ENCODE data around the gene ZNF440. TPM values are rescaled to one million over a fixed set of nuclear protein-coding genes. Genes with fewer than 3 reads are reported as not detected.
"Not testable (repeated sequence)": the region's sequence is repeated elsewhere in the genome, so short reads cannot be mapped to it uniquely, and the experiment has no call there.

Gene ZNF440
- total RNA-seq, 1 donor from 2014 or later, result 25.8 TPM

GRCh38 chr19:11832253-11832912 is 18.3 kb downstream of the ZNF440 start:
- TF ChIP-seq CTCF (IDR thresholded peaks at IDR 0.05), result no peak
- TF ChIP-seq EZH2phosphoT487 (IDR thresholded peaks at IDR 0.05), result no peak
- no peak for TF ChIP-seq EZH2 (IDR thresholded peaks at IDR 0.05)
- Histone ChIP-seq H3K4me2 (no peak overlapping the region), H3F3A (ENCODE audit: low read depth) (peaks cover 8% of the 10 kb centered on the region), H3K9me3 (ENCODE audit: low read depth) (peaks cover 41% of the 10 kb centered on the region), H3K79me2 (ENCODE audit: low read depth) (no peaks in the 10 kb centered on the region), H3K36me3 (peaks cover 38% of the 10 kb centered on the region), H3K27me3 (no peaks in the 10 kb centered on the region), H3K9ac (no peak overlapping the region), H3K27ac (no peak overlapping the region), H3K4me3 (no peak overlapping the region), H3K4me1 (no peaks in the 10 kb centered on the region), H2AFZ (replicated peaks) (no peak overlapping the region), H4K20me1 (ENCODE audit: low read depth) (no peaks in the 10 kb centered on the region)
- H3K4me1 Mint-ChIP-seq, result no peaks in the 10 kb centered on the region
- H3K27me3 Mint-ChIP-seq (ENCODE audit: insufficient read depth, low read depth), result peaks cover 2% of the 10 kb centered on the region
- peaks cover 90% of the 10 kb centered on the region for H3K9me3 Mint-ChIP-seq
- H3K4me3 Mint-ChIP-seq, result no peak overlapping the region
- H3K36me3 Mint-ChIP-seq, result peaks cover 81% of the 10 kb centered on the region
- H3K27ac Mint-ChIP-seq, result no peak overlapping the region
- DNase-seq (ENCODE audit: low spot score), result no peak

DNA sequence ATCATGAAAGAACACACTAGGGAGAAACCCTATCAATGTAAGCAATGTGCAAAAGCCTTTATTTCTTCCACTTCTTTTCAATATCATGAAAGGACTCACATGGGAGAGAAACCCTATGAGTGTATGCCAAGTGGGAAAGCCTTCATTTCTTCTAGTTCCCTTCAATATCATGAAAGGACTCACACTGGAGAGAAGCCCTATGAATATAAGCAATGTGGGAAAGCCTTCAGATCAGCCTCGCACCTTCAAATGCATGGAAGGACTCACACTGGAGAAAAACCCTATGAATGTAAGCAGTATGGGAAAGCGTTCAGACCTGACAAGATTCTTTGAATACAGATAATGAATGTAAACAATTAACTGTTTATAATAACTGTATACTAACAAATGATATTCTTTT is 19.5 kb downstream of the ZNF440 start:
- peaks cover 8% of the 10 kb centered on the region for H3F3A ChIP-seq (ENCODE audit: low read depth)
- H3K4me1 ChIP-seq, result no peaks in the 10 kb centered on the region
- H3K27ac ChIP-seq, result no peak overlapping the region
- H3K36me3 ChIP-seq, result peaks cover 38% of the 10 kb centered on the region
- H3K4me2 ChIP-seq, result no peak overlapping the region
- peaks cover 44% of the 10 kb centered on the region for H3K9me3 ChIP-seq (ENCODE audit: low read depth)
- Mint-ChIP-seq H3K27ac (no peak overlapping the region), H3K9me3 (peaks cover 80% of the 10 kb centered on the region), H3K4me3 (no peak overlapping the region), H3K27me3 (ENCODE audit: insufficient read depth, low read depth) (peaks cover 2% of the 10 kb centered on the region), H3K4me1 (no peaks in the 10 kb centered on the region), H3K36me3 (peaks cover 69% of the 10 kb centered on the region)
- H3K4me3 ChIP-seq, result no peak overlapping the region
- H4K20me1 ChIP-seq (ENCODE audit: low read depth), result no peaks in the 10 kb centered on the region
- TF ChIP-seq CTCF (IDR thresholded peaks at IDR 0.05) (no peak), EZH2 (IDR thresholded peaks at IDR 0.05) (no peak), EZH2phosphoT487 (IDR thresholded peaks at IDR 0.05) (no peak)
- H3K9ac ChIP-seq, result no peak overlapping the region
- DNase-seq (ENCODE audit: low spot score), result no peak
- no peaks in the 10 kb centered on the region for H3K27me3 ChIP-seq
- H3K79me2 ChIP-seq (ENCODE audit: low read depth), result no peaks in the 10 kb centered on the region
- H2AFZ ChIP-seq (replicated peaks), result no peak overlapping the region

- H3K27ac Mint-ChIP-seq; H3K4me3 ChIP-seq; DNase-seq (ENCODE audit: low spot score); H3K4me1 Mint-ChIP-seq; H3K4me1 ChIP-seq; H4K20me1 ChIP-seq (ENCODE audit: low read depth); H3K27me3 ChIP-seq; H3K9ac ChIP-seq; H3K4me2 ChIP-seq; H2AFZ ChIP-seq (replicated peaks); H3K27ac ChIP-seq; H3F3A ChIP-seq (ENCODE audit: low read depth); H3K4me3 Mint-ChIP-seq; H3K79me2 ChIP-seq (ENCODE audit: low read depth); H3K27me3 Mint-ChIP-seq (ENCODE audit: insufficient read depth, low read depth): not testable (repeated sequence)
- H3K36me3 ChIP-seq, result peaks cover 38% of the 10 kb centered on the region
- peaks cover 50% of the 10 kb centered on the region for H3K36me3 Mint-ChIP-seq
- H3K9me3 Mint-ChIP-seq, result peaks cover 68% of the 10 kb centered on the region
- peaks cover 44% of the 10 kb centered on the region for H3K9me3 ChIP-seq (ENCODE audit: low read depth)
Measured at GRCh38 chr19:11835626-11836066, 21.6 kb downstream of the ZNF440 start.

DNA sequence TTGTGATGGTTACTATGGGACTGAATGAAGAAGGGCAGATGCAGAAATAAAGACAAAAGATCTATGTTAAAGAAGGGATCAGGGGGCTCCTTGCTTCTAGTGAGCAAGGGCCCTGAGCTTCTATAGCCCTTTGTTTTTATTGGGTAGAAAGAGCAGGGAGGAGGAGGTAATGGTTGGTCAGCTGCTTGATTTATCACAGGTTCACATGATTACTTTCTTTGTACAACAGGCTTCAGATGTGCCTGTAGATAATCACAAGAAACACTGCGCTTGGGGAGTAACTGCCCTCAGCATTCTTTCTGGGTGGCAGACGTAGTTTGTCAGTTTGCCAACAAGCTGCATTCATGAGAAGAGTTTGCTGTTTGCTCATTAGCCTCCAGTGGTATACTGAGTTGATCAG is 29.6 kb downstream of the ZNF440 start:
- no peak for DNase-seq (ENCODE audit: low spot score)
- no peaks in the 10 kb centered on the region for H3K79me2 ChIP-seq (ENCODE audit: low read depth)
- H4K20me1 ChIP-seq (ENCODE audit: low read depth), result no peaks in the 10 kb centered on the region
- Mint-ChIP-seq H3K9me3 (peaks cover 36% of the 10 kb centered on the region), H3K4me1 (no peaks in the 10 kb centered on the region), H3K27ac (no peak overlapping the region), H3K27me3 (ENCODE audit: insufficient read depth, low read depth) (peaks cover 2% of the 10 kb centered on the region), H3K4me3 (no peak overlapping the region), H3K36me3 (peaks cover 4% of the 10 kb centered on the region)
- H3K4me2 ChIP-seq, result no peak overlapping the region
- no peak overlapping the region for H3K9ac ChIP-seq
- no peaks in the 10 kb centered on the region for H3F3A ChIP-seq (ENCODE audit: low read depth)
- H3K9me3 ChIP-seq (ENCODE audit: low read depth), result no peaks in the 10 kb centered on the region
- TF ChIP-seq EZH2 (IDR thresholded peaks at IDR 0.05) (no peak), CTCF (IDR thresholded peaks at IDR 0.05) (no peak), EZH2phosphoT487 (IDR thresholded peaks at IDR 0.05) (no peak)
- no peak overlapping the region for H3K4me3 ChIP-seq
- H3K4me1 ChIP-seq, result no peaks in the 10 kb centered on the region
- no peak overlapping the region for H3K27ac ChIP-seq
- H3K36me3 ChIP-seq, result no peaks in the 10 kb centered on the region
- no peaks in the 10 kb centered on the region for H3K27me3 ChIP-seq
- no peak overlapping the region for H2AFZ ChIP-seq (replicated peaks)
